HG03521 (cell line): ENCODE results near the gene CTNNA3.

ENCODE experiments used
- ATAC-seq: cut with Tn5 transposase; IDR thresholded peaks from one replicate; pipeline ENCODE4 v1.9.1; 2021; ENCODE audit warnings: mild to moderate bottlenecking, moderate library complexity; ENCODE audit not compliant: unreplicated experiment

Gene CTNNA3

GRCh38 chr10:66058594-66058993 lies 1637.4 kb downstream of the CTNNA3 start:
- ATAC-seq: no peak

GRCh38 chr10:66049335-66049734 lies 1646.7 kb downstream of the CTNNA3 start:
- no peak for ATAC-seq

GRCh38 chr10:66045859-66046258 lies 1650.1 kb downstream of the CTNNA3 start:
- no peak for ATAC-seq

- no peak for ATAC-seq
These were observed 1654.2 kb downstream of the CTNNA3 start for GRCh38 chr10:66041771-66042170.

- no peak for ATAC-seq
These were observed 1657.4 kb downstream of the CTNNA3 start for GRCh38 chr10:66038623-66039022.

GRCh38 chr10:66026321-66026720 lies 1669.7 kb downstream of the CTNNA3 start:
- no peak for ATAC-seq

- ATAC-seq: no peak
These were observed 1670.8 kb downstream of the CTNNA3 start for GRCh38 chr10:66025186-66025585.

- ATAC-seq: no peak
These were observed 1674.6 kb downstream of the CTNNA3 start for GRCh38 chr10:66021423-66021822.

GRCh38 chr10:66008221-66008620 lies 1687.8 kb downstream of the CTNNA3 start:
- no peak for ATAC-seq

- no peak for ATAC-seq
These were observed 1689.6 kb downstream of the CTNNA3 start for GRCh38 chr10:66006411-66006810.

GRCh38 chr10:65993451-65993850 lies 1702.5 kb downstream of the CTNNA3 start:
- no peak for ATAC-seq

- ATAC-seq: no peak
These were observed 1727.1 kb downstream of the CTNNA3 start for GRCh38 chr10:65968871-65969270.

GRCh38 chr10:65968437-65968836 lies 1727.6 kb downstream of the CTNNA3 start:
- no peak for ATAC-seq

- ATAC-seq: no peak
These were observed 1731.8 kb downstream of the CTNNA3 start for GRCh38 chr10:65964205-65964604.

GRCh38 chr10:65952086-65952485 lies 1743.9 kb downstream of the CTNNA3 start:
- no peak for ATAC-seq

- no peak for ATAC-seq
These were observed 1745.9 kb downstream of the CTNNA3 start for GRCh38 chr10:65950075-65950474.

GRCh38 chr10:65949526-65949925 lies 1746.5 kb downstream of the CTNNA3 start:
- no peak for ATAC-seq

- no peak for ATAC-seq
These were observed 1750.9 kb downstream of the CTNNA3 start for GRCh38 chr10:65945061-65945460.

- no peak for ATAC-seq
These were observed 1752.5 kb downstream of the CTNNA3 start for GRCh38 chr10:65943451-65943850.

- ATAC-seq: no peak
These were observed 1755.0 kb downstream of the CTNNA3 start for GRCh38 chr10:65940816-65941662.

- ATAC-seq: no peak
These were observed 1755.9 kb downstream of the CTNNA3 start for GRCh38 chr10:65940105-65940504.

- no peak for ATAC-seq
These were observed 1764.5 kb downstream of the CTNNA3 start for GRCh38 chr10:65931291-65932070.
